ENCODE measurements around the gene OPRL1. TPM values are rescaled to one million over a fixed set of nuclear protein-coding genes. Genes with fewer than 3 reads are reported as not detected.

Gene OPRL1
- total RNA-seq, 1 donor from 2014 or later, result 1.4 TPM

GRCh38 chr20:64047968-64048401 is 31.9 kb upstream of the OPRL1 start:
- ChIA-PET POLR2A (no interaction called here), CTCF (no interaction called here)
- H3K27me3 Mint-ChIP-seq, result peaks cover 30% of the 10 kb centered on the region
- intact Hi-C loops (cut with micrococcal nuclease), result no loop called here
- no peak for TF ChIP-seq CTCF (IDR thresholded peaks at IDR 0.05)
- H3K9me3 Mint-ChIP-seq, result no peaks in the 10 kb centered on the region
- DNase-seq, result no peak
- peaks cover 6% of the 10 kb centered on the region for H3K4me1 Mint-ChIP-seq
- no peak overlapping the region for H3K4me3 Mint-ChIP-seq
- H3K36me3 Mint-ChIP-seq (ENCODE audit: low read depth), result no peaks in the 10 kb centered on the region
- H3K27ac Mint-ChIP-seq, result no peak overlapping the region
- ATAC-seq (ENCODE audit: low read depth), result no peak

- CTCF ChIA-PET, result no interaction called here
- H3K27ac Mint-ChIP-seq, result no peak overlapping the region
- H3K9me3 Mint-ChIP-seq, result no peaks in the 10 kb centered on the region
- no peak for TF ChIP-seq CTCF (IDR thresholded peaks at IDR 0.05)
- H3K4me1 Mint-ChIP-seq, result peaks cover 6% of the 10 kb centered on the region
- intact Hi-C loops (cut with micrococcal nuclease), result no loop called here
- ATAC-seq (ENCODE audit: low read depth) (no peak), DNase-seq (no peak)
- POLR2A ChIA-PET, result no interaction called here
- H3K27me3 Mint-ChIP-seq, result peaks cover 35% of the 10 kb centered on the region
- no peak overlapping the region for H3K4me3 Mint-ChIP-seq
- no peaks in the 10 kb centered on the region for H3K36me3 Mint-ChIP-seq (ENCODE audit: low read depth)
These were observed 31.4 kb upstream of the OPRL1 start for GRCh38 chr20:64048402-64049044.

- H3K36me3 Mint-ChIP-seq (ENCODE audit: low read depth), result no peaks in the 10 kb centered on the region
- CTCF ChIA-PET, result no interaction called here
These were observed 30.6 kb upstream of the OPRL1 start, which contains the start of gene SOX18 for GRCh38 chr20:64049060-64049877. TSS of gene SOX18 (minus strand) at chr20:64049639. CDS start at chr20:64049516, 123 bp downstream.

GRCh38 chr20:64049878-64050260 is 30.0 kb upstream of the OPRL1 start:
- peaks cover 41% of the 10 kb centered on the region for H3K27me3 Mint-ChIP-seq
- H3K27ac Mint-ChIP-seq, result no peak overlapping the region
- POLR2A ChIA-PET, result interaction anchor here (1.0 kb wide), 1 partner anchor 11 kb away, joined by 10 read pairs; no protein-coding TSS in a partner anchor
- TF ChIP-seq CTCF (IDR thresholded peaks at IDR 0.05), result no peak
- no peak for ATAC-seq (ENCODE audit: low read depth)
- H3K9me3 Mint-ChIP-seq, result no peaks in the 10 kb centered on the region
- CTCF ChIA-PET, result interaction anchor here (1.0 kb wide), 1 partner anchor 13 kb away, joined by 6 read pairs; the partner anchor contains the start of gene TCEA2
- H3K4me3 Mint-ChIP-seq, result peak overlapping the region; percentile 35
- no peaks in the 10 kb centered on the region for H3K36me3 Mint-ChIP-seq (ENCODE audit: low read depth)
- peaks cover 6% of the 10 kb centered on the region for H3K4me1 Mint-ChIP-seq
- intact Hi-C loops (cut with micrococcal nuclease), result no loop called here
- no peak for DNase-seq

More at GRCh38 chr20:64049060-64049877, 30.6 kb upstream of the OPRL1 start, which contains the start of gene SOX18:
- POLR2A ChIA-PET, result interaction anchor here (1.0 kb wide), 1 partner anchor 10 kb away, joined by 10 read pairs; no protein-coding TSS in a partner anchor
- Mint-ChIP-seq H3K27me3 (peaks cover 38% of the 10 kb centered on the region), H3K4me3 (peak within 1 kb of the TSS; percentile 35), H3K9me3 (no peaks in the 10 kb centered on the region), H3K4me1 (peaks cover 6% of the 10 kb centered on the region), H3K27ac (no peak within 1 kb of the TSS)
- intact Hi-C loops (cut with micrococcal nuclease), result no loop called here
- DNase-seq, result no peak
- no peak for TF ChIP-seq CTCF (IDR thresholded peaks at IDR 0.05)
- peak; percentile 62 for ATAC-seq (ENCODE audit: low read depth)

Data from activated B cell treated with CpG ODN at 0.5 μM for 24 hours (primary cell).